Measurements from ENCODE around the gene ERVK3-1. TPM values are rescaled to one million over a fixed set of nuclear protein-coding genes. Genes with fewer than 3 reads are reported as not detected.
A peak's percentile ranks its signal among the peaks of the same experiment; 100 is the strongest.
"Not testable (repeated sequence)": the region's sequence is repeated elsewhere in the genome, so short reads cannot be mapped to it uniquely, and the experiment has no call there.

ERVK3-1 gene, protein sequence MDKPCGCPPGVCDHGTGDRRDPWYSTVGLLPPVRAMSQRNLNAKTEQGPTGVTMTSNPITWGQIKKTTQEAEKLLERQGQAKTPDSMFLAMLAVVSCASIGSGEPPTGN
- total RNA-seq (2014; rRNA removed; shearing (Covaris generic)) (33.7 and 35.0 TPM in 2 replicates), polyA plus RNA-seq (2016; fragmentation: Nextera tagmentation; extraction: Ambion mirVana) (40.2 and 41.3 TPM in 2 replicates)

DNA sequence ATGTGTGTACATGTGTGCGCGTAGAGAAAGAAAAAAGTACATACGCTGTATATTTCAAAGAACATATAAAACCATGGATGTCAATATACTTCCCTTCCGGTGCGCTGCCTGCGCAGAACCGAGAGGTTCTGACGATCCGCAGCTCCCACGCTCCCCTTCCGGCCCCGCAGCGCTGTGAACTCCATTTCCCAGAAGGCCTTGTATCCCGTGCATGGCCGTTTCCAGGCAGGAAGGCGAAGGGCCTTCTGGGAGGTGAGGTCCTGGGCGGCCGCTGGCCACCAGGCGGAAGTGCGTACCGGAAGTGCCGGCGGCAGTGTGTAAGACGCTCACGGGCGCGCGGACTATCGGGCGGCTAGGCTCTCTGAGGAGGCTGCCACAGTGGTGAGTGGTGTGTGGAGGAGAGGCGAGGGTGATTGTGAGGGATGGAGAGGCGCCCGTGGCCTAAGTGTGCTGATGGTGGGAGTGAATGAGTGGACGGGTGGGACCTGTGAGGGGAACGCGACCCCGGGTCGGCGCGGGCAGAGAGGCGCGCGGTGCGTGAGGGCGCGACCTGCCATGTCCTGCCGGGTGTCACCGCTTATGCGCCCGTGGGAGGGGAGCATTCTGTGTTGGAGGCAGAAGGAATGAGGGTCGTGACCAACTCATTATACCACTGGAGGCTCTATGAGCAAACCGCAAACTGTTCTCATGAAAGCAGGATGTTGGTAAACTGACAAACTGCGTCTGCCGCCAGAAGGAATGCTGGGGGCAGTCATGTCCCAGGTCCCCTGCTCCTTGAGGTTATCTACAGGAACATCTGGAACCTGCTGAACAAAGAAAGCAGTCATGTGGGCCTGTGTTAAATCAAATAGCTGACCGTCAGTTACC lies at the start of gene ERVK3-1:
TSS of gene ERVK3-1 (plus strand) at position 313 of the 867 bp plus-strand sequence. CDS start 6,792 bp downstream, outside the sequence.
- Histone ChIP-seq H3K9me3 (ENCODE audit: low read depth) (no peaks in the 10 kb centered on the region), H3K27ac (peak within 1 kb of the TSS; percentile 83), H3K9me2 (ENCODE audit: insufficient read depth) (no peaks in the 10 kb centered on the region), H3K9ac (peak within 1 kb of the TSS; percentile 93), H3K4me2 (ENCODE audit: unreplicated experiment) (peak within 1 kb of the TSS; percentile 88), H3K27me3 (replicated peaks; ENCODE audit: insufficient read depth) (no peaks in the 10 kb centered on the region), H3K4me1 (ENCODE audit: insufficient read depth) (0 out of 2 replicates have a peak, but pooled peaks cover 4% of the 10 kb centered on the region), H4K20me1 (ENCODE audit: insufficient read depth) (no peaks in the 10 kb centered on the region), H2AFZ (peak within 1 kb of the TSS; percentile 93), H3K79me2 (ENCODE audit: insufficient read depth) (peaks cover 81% of the 10 kb centered on the region), H3F3A (ENCODE audit: insufficient read depth) (peaks cover 24% of the 10 kb centered on the region; the same call in 1 of the 2 replicates), H3K36me3 (ENCODE audit: low read depth) (peaks cover 20% of the 10 kb centered on the region), H3K4me3 (peak within 1 kb of the TSS; percentile 89)
- 1% methylated on average over 51 to 55 of the region's 55 CpGs for WGBS, 2 experiments (ENCODE audit: low coverage in 1 of 2, low lambda C conversion rate in 2 of 2, missing lambda C conversion rate in 2 of 2)
- TF ChIP-seq EZH2 (IDR thresholded peaks at IDR 0.05; ENCODE audit: insufficient read depth, poor library complexity, severe bottlenecking) (no peak), EZH2phosphoT487 (IDR thresholded peaks at IDR 0.05; ENCODE audit: insufficient read depth, low read depth) (no peak)
- in situ Hi-C loops (cut with MboI): no loop called here
- DNase-seq: peak; percentile 99

DNA sequence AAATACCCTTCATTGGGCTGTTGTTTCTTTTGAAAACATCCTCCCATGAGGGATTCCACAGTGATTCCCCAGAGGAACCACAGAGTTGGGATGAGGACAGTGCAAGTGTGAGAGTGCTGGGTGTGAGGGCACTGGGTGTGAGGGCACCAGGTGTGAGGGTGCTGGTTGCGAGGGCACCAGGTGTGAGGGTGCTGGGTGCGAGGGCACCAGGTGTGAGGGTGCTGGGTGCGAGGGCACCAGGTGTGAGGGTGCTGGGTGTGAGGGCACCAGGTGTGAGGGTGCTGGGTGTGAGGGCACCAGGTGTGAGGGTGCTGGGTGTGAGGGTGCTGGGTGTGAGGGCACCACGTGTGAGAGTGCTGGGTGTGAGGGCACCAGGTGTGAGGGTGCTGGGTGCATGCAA lies 46.9 kb upstream of the ERVK3-1 start:
- H3K79me2 ChIP-seq (ENCODE audit: insufficient read depth); DNase-seq; H3K4me2 ChIP-seq (ENCODE audit: unreplicated experiment); H3K9me2 ChIP-seq (ENCODE audit: insufficient read depth); H3K27ac ChIP-seq; H3K4me3 ChIP-seq; H3K9ac ChIP-seq; H4K20me1 ChIP-seq (ENCODE audit: insufficient read depth); H2AFZ ChIP-seq; H3K4me1 ChIP-seq (ENCODE audit: insufficient read depth); in situ Hi-C loops (cut with MboI); H3K27me3 ChIP-seq (replicated peaks; ENCODE audit: insufficient read depth): not testable (repeated sequence)
- H3F3A ChIP-seq (ENCODE audit: insufficient read depth): peaks cover 35% of the 10 kb centered on the region
- peaks cover 32% of the 10 kb centered on the region for H3K9me3 ChIP-seq (ENCODE audit: low read depth)
- WGBS, 2 experiments (ENCODE audit: low coverage in 1 of 2, low lambda C conversion rate in 2 of 2, missing lambda C conversion rate in 2 of 2): 73 to 75% methylated on average over 3 to 4 of the region's 4 CpGs
- H3K36me3 ChIP-seq (ENCODE audit: low read depth): peaks cover 94% of the 10 kb centered on the region

GRCh38 chr19:58261600-58261967 lies 43.6 kb upstream of the ERVK3-1 start:
- Histone ChIP-seq H3K9ac (no peak overlapping the region), H3K9me3 (ENCODE audit: low read depth) (peaks cover 39% of the 10 kb centered on the region), H3K4me3 (no peak overlapping the region), H3F3A (ENCODE audit: insufficient read depth) (peaks cover 35% of the 10 kb centered on the region), H3K4me2 (ENCODE audit: unreplicated experiment) (no peak overlapping the region), H4K20me1 (ENCODE audit: insufficient read depth) (no peaks in the 10 kb centered on the region), H3K4me1 (ENCODE audit: insufficient read depth) (no peaks in the 10 kb centered on the region), H3K27me3 (replicated peaks; ENCODE audit: insufficient read depth) (no peaks in the 10 kb centered on the region), H3K9me2 (ENCODE audit: insufficient read depth) (no peaks in the 10 kb centered on the region), H3K36me3 (ENCODE audit: low read depth) (peaks cover 92% of the 10 kb centered on the region), H2AFZ (no peak overlapping the region), H3K27ac (no peak overlapping the region), H3K79me2 (ENCODE audit: insufficient read depth) (no peaks in the 10 kb centered on the region)
- WGBS, 2 experiments (ENCODE audit: low coverage in 1 of 2, low lambda C conversion rate in 2 of 2, missing lambda C conversion rate in 2 of 2): 95 to 98% methylated on average over 3 of the region's 3 CpGs
- DNase-seq: peak; percentile 12
- TF ChIP-seq EZH2phosphoT487 (IDR thresholded peaks at IDR 0.05; ENCODE audit: insufficient read depth, low read depth) (no peak), EZH2 (IDR thresholded peaks at IDR 0.05; ENCODE audit: insufficient read depth, poor library complexity, severe bottlenecking) (no peak)
- in situ Hi-C loops (cut with MboI): no loop called here

GRCh38 chr19:58261968-58262921 lies 42.9 kb upstream of the ERVK3-1 start:
- Histone ChIP-seq H4K20me1 (ENCODE audit: insufficient read depth) (no peaks in the 10 kb centered on the region), H3F3A (ENCODE audit: insufficient read depth) (peaks cover 35% of the 10 kb centered on the region), H3K4me3 (no peak overlapping the region), H3K27me3 (replicated peaks; ENCODE audit: insufficient read depth) (no peaks in the 10 kb centered on the region), H3K4me2 (ENCODE audit: unreplicated experiment) (no peak overlapping the region), H3K79me2 (ENCODE audit: insufficient read depth) (no peaks in the 10 kb centered on the region), H2AFZ (no peak overlapping the region), H3K4me1 (ENCODE audit: insufficient read depth) (no peaks in the 10 kb centered on the region), H3K9ac (no peak overlapping the region), H3K9me3 (ENCODE audit: low read depth) (peaks cover 39% of the 10 kb centered on the region), H3K9me2 (ENCODE audit: insufficient read depth) (no peaks in the 10 kb centered on the region), H3K27ac (no peak overlapping the region), H3K36me3 (ENCODE audit: low read depth) (peaks cover 90% of the 10 kb centered on the region)
- TF ChIP-seq EZH2 (IDR thresholded peaks at IDR 0.05; ENCODE audit: insufficient read depth, poor library complexity, severe bottlenecking): no peak
- TF ChIP-seq EZH2phosphoT487 (IDR thresholded peaks at IDR 0.05; ENCODE audit: insufficient read depth, low read depth): no peak
- 96% methylated on average over 19 of the region's 19 CpGs for WGBS, 2 experiments (ENCODE audit: low coverage in 1 of 2, low lambda C conversion rate in 2 of 2, missing lambda C conversion rate in 2 of 2)
- DNase-seq: peak; percentile 23
- in situ Hi-C loops (cut with MboI): no loop called here
